ENCODE data around the gene STK39. TPM values are rescaled to one million over a fixed set of nuclear protein-coding genes. Genes with fewer than 3 reads are reported as not detected.

STK39 gene
- polyA plus RNA-seq, 1 donor (not counting 4 experiments of a cell fraction or from before 2014, with no cell fraction given) = 20.7 TPM

DNA sequence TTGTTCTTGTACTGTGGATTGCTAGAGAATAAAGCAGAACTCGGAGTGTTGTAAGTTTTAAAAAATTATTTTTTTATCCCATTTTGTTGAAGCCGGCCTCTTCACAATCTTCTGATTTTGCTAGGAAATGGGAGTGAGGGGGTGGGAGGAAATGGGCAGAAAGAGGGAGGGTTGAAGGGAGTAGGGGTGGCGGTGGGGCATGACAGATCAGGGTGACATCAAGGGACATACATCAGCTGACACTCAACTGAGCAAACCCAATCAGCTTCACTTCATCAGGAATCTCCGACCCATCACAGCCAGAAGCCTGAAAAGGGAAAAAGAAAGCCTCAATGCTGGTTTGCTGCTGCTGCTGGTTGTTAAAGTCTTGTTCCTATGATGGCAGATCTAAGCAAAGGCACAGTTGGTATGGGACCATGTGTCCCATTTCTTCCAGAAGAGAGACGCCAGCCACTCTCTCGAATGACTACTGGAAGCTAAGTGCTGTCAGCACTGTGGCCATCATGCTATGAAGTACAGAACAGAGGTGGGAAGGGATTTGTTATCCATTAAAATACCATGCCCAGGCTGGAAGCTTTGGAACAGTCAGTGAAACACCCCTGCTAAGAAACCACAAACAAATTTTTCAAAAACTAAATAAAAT is 292.0 kb downstream of the STK39 start:
- no peaks in the 10 kb centered on the region for H3K27me3 ChIP-seq (ENCODE audit: control insufficient read depth, extremely low read depth, insufficient read depth, low read length)
- no peaks in the 10 kb centered on the region for H3K4me1 ChIP-seq (ENCODE audit: control insufficient read depth, extremely low read depth, insufficient read depth, low read length)
- H3K79me2 ChIP-seq (ENCODE audit: control insufficient read depth, insufficient read depth, low read length) = no peaks in the 10 kb centered on the region
- H3K36me3 ChIP-seq (ENCODE audit: control insufficient read depth in 2 of 2, extremely low read depth in 1 of 2, insufficient read depth in 2 of 2, low read length in 2 of 2) = no peaks in the 10 kb centered on the region
- dilution Hi-C loops (cut with MboI; ENCODE audit: extremely low pct_ligation_motif_present, low sequenced_read_pairs) = no loop called here
- H4K20me1 ChIP-seq (ENCODE audit: control insufficient read depth, extremely low read depth, insufficient read depth, low read length) = no peaks in the 10 kb centered on the region
- no peak overlapping the region for H3K4me3 ChIP-seq (ENCODE audit: control insufficient read depth in 2 of 3, extremely low read depth in 1 of 3, insufficient read depth in 2 of 3, low read depth in 1 of 3, low read length in 3 of 3)
- FAIRE-seq (no peak), DNase-seq (ENCODE audit: low read depth, low spot score) (no peak)
- no peak for TF ChIP-seq EZH2 (IDR thresholded peaks at IDR 0.05; ENCODE audit: low read length)
- TF ChIP-seq, protein P1, sequence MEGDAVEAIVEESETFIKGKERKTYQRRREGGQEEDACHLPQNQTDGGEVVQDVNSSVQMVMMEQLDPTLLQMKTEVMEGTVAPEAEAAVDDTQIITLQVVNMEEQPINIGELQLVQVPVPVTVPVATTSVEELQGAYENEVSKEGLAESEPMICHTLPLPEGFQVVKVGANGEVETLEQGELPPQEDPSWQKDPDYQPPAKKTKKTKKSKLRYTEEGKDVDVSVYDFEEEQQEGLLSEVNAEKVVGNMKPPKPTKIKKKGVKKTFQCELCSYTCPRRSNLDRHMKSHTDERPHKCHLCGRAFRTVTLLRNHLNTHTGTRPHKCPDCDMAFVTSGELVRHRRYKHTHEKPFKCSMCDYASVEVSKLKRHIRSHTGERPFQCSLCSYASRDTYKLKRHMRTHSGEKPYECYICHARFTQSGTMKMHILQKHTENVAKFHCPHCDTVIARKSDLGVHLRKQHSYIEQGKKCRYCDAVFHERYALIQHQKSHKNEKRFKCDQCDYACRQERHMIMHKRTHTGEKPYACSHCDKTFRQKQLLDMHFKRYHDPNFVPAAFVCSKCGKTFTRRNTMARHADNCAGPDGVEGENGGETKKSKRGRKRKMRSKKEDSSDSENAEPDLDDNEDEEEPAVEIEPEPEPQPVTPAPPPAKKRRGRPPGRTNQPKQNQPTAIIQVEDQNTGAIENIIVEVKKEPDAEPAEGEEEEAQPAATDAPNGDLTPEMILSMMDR (optimal IDR thresholded peaks at IDR 0.05 in 1 of 3, IDR thresholded peaks at IDR 0.05 in 1 of 3, conservative IDR thresholded peaks at IDR 0.05 in 1 of 3; ENCODE audit: extremely low read depth in 1 of 3, insufficient read depth in 2 of 3, low read length in 3 of 3) = no peak
- H2AFZ ChIP-seq (ENCODE audit: control insufficient read depth, low read length) = no peak overlapping the region
- no peaks in the 10 kb centered on the region for H3K9me1 ChIP-seq (ENCODE audit: control insufficient read depth, extremely low read depth, insufficient read depth, low read length)
- no peak overlapping the region for H3K9ac ChIP-seq (ENCODE audit: control insufficient read depth, extremely low read depth, insufficient read depth, low read length)
- no peak overlapping the region for H3K27ac ChIP-seq (ENCODE audit: control insufficient read depth, insufficient read depth, low read length)
- no peaks in the 10 kb centered on the region for H3K9me3 ChIP-seq (ENCODE audit: control insufficient read depth, low read depth, low read length)
- no peak overlapping the region for H3K4me2 ChIP-seq (ENCODE audit: control insufficient read depth, extremely low read depth, insufficient read depth, low read depth, low read length)

DNA sequence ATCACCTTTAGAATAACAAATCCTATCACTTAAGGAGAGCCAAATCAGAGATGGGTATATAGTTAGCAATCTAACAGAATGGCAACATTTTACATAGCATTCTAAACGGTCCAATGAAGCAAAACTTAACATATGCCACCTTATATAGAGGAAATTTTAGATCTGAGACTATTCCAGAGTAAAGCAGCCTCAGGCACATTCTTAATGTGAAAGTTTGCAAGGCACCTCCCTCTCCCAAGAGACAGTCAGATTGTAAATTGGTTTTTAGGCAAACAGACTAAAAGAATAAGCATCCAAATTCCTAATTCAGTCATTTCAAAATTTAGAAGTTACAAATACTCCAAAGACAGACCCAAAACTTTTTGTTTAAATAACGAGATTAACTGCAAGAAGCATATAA is 292.9 kb downstream of the STK39 start:
- FAIRE-seq (no peak), DNase-seq (ENCODE audit: low read depth, low spot score) (no peak)
- no peak overlapping the region for H3K9ac ChIP-seq (ENCODE audit: control insufficient read depth, extremely low read depth, insufficient read depth, low read length)
- no peaks in the 10 kb centered on the region for H3K36me3 ChIP-seq (ENCODE audit: control insufficient read depth in 2 of 2, extremely low read depth in 1 of 2, insufficient read depth in 2 of 2, low read length in 2 of 2)
- TF ChIP-seq EZH2 (IDR thresholded peaks at IDR 0.05; ENCODE audit: low read length) = no peak
- TF ChIP-seq, protein P1 (optimal IDR thresholded peaks at IDR 0.05 in 1 of 3, IDR thresholded peaks at IDR 0.05 in 1 of 3, conservative IDR thresholded peaks at IDR 0.05 in 1 of 3; ENCODE audit: extremely low read depth in 1 of 3, insufficient read depth in 2 of 3, low read length in 3 of 3) = no peak
- no peaks in the 10 kb centered on the region for H3K79me2 ChIP-seq (ENCODE audit: control insufficient read depth, insufficient read depth, low read length)
- no peak overlapping the region for H2AFZ ChIP-seq (ENCODE audit: control insufficient read depth, low read length)
- H3K4me1 ChIP-seq (ENCODE audit: control insufficient read depth, extremely low read depth, insufficient read depth, low read length) = no peaks in the 10 kb centered on the region
- no peak overlapping the region for H3K4me2 ChIP-seq (ENCODE audit: control insufficient read depth, extremely low read depth, insufficient read depth, low read depth, low read length)
- H3K27ac ChIP-seq (ENCODE audit: control insufficient read depth, insufficient read depth, low read length) = no peak overlapping the region
- H3K9me3 ChIP-seq (ENCODE audit: control insufficient read depth, low read depth, low read length) = no peaks in the 10 kb centered on the region
- no peak overlapping the region for H3K4me3 ChIP-seq (ENCODE audit: control insufficient read depth in 2 of 3, extremely low read depth in 1 of 3, insufficient read depth in 2 of 3, low read depth in 1 of 3, low read length in 3 of 3)
- H4K20me1 ChIP-seq (ENCODE audit: control insufficient read depth, extremely low read depth, insufficient read depth, low read length) = no peaks in the 10 kb centered on the region
- no peaks in the 10 kb centered on the region for H3K27me3 ChIP-seq (ENCODE audit: control insufficient read depth, extremely low read depth, insufficient read depth, low read length)
- dilution Hi-C loops (cut with MboI; ENCODE audit: extremely low pct_ligation_motif_present, low sequenced_read_pairs) = no loop called here
- H3K9me1 ChIP-seq (ENCODE audit: control insufficient read depth, extremely low read depth, insufficient read depth, low read length) = no peaks in the 10 kb centered on the region
